HG02642 (cell line): ENCODE measurements around the gene ZNF765.
"Not testable (repeated sequence)": the region's sequence is repeated elsewhere in the genome, so short reads cannot be mapped to it uniquely, and the experiment has no call there.

Experiments used
- ATAC-seq: cut with Tn5 transposase; IDR thresholded peaks from one replicate; pipeline ENCODE4 v1.9.1; 2021; ENCODE audit warnings: mild to moderate bottlenecking; ENCODE audit not compliant: unreplicated experiment, poor library complexity

The ZNF765 gene

GRCh38 chr19:53420520-53421315 is 25.8 kb downstream of the ZNF765 start:
- not testable (repeated sequence) for ATAC-seq

- no peak for ATAC-seq
Measured at GRCh38 chr19:53422551-53422950, 27.6 kb downstream of the ZNF765 start.

- not testable (repeated sequence) for ATAC-seq
Measured at GRCh38 chr19:53423074-53423473, 28.1 kb downstream of the ZNF765 start.

DNA sequence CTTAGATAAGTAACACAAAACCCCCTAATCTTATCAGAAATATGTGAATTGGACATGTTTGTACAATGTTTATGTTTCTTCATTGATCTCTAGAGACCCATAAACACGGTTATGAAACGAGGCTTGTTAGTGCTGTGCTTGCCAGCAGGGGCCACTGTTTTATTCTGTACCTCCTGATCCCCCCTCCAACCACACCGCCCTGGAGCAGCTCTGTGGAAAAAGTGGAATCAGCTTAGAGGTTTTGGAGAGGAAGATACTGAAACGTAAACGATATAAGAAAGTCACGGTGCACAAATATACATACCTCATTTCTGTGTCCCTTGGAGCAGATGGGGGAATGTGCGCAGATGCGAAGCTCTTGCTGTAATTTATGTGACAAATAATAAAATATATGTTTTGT is 28.7 kb downstream of the ZNF765 start:
- not testable (repeated sequence) for ATAC-seq

DNA sequence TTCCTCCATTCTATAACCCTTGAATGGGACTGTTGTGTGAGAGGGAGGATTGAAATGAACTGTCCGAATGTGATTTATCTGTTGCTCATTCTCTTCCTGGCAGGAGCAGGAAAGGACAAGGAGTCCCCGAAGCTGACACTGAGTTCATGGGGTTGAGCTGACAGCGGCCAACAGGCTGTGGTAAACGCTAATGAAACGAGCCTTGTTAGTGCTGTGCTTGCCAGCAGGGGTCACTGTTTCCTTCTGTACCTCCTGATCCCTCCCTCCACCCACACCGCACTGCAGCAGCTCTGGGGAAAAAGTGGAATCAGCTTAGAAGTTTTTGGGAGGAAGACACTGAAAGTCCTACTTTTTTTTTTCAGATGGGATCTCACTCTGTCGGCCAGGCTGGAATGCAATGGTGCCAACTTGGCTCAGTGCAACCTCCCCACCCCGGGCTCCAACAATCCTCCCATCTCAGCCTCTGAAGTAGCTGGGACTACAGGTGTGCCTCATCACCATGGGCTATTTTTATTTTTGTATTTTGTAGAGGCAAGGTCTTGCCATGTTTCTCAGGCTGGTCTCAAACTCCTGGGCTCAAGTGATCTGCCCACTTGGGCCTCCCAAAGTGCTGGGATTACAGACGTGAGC is 30.1 kb downstream of the ZNF765 start:
- ATAC-seq = no peak

GRCh38 chr19:53431399-53432087 is 36.6 kb downstream of the ZNF765 start, which contains the start of gene ZNF761:
TSS of gene ZNF761 (plus strand) at chr19:53431984. CDS start at chr19:53447269, 15,285 bp downstream.
- peak; percentile 98 for ATAC-seq

- peak; percentile 22 for ATAC-seq
Measured at GRCh38 chr19:53432088-53432661, 37.2 kb downstream of the ZNF765 start.

DNA sequence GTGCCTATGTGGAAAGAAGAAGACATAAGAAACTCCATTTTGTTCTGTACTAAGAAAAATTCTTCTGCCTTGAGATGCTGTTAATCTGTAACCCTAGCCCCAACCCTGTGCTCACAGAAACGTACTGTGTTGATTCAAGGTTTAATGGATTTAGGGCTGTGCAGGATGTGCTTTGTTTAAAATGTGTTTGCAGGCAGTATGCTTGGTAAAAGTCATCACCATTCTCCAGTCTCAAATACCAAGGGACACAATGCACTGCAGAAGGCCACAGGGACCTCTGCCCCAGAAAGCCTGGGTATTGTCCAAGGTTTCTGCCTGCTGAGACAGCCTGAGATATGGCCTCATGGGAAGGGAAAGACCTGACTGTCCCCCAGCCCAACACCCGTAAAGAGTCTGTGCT is 48.9 kb downstream of the ZNF765 start:
- ATAC-seq = not testable (repeated sequence)

DNA sequence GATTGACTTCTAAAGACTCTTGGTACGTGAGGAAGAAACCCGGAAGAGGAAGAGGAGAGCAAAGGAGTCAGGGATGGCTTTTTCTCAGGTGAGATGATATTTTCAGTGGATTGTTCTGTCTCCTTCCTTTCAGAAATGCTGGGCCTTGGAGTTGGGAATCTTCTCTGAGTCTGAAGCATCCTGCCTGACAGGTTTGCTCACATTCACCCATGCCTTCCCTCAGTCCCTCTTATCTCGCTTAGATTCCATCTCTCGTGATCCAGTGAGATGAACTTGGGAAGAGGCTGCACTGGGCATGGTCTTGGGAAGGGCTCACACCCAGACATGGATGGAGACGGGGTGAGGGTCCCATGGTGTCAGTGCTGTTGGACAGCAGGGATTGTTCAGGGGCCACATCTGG is 52.2 kb downstream of the ZNF765 start:
- ATAC-seq = not testable (repeated sequence)

DNA sequence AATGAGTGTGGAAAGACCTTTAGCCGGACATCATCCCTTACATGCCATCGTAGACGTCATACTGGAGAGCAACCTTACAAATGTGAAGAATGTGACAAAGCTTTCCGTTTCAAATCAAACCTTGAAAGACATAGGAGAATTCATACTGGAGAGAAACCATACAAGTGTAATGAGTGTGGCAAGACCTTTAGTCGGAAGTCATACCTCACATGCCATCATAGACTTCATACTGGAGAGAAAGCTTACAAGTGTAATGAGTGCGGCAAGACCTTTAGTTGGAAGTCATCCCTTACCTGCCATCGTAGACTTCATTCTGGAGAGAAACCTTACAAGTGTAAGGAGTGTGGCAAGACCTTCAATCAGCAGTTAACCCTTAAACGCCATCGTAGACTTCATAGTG is 60.9 kb downstream of the ZNF765 start:
- no peak for ATAC-seq

DNA sequence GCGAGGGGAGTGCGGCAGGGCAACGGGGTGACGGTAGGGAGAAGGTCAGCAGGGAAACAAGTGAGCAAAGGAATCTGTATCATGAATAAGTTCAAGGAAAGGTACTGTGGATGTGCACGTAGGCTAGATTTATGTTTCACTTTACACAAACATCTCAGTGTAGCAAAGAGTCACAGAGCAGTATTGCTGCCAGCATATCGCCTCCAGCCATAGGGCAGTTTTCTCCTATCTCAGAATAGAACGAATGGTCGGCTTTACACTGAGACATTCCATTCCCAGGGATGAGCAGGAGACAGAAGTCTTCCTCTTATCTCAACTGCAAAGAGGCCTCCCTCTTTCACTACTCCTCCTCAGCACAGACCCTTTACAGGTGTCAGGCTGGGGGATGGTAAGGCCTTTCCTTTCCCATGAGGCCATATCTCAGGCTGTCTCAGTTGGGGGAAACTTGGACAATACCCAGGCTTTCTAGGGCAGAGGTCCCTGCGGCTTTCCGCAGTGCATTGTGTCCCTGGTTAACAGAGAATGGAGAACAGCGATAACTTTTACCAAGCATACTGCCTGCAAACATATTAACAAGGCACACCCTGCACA is 65.3 kb downstream of the ZNF765 start:
- not testable (repeated sequence) for ATAC-seq

DNA sequence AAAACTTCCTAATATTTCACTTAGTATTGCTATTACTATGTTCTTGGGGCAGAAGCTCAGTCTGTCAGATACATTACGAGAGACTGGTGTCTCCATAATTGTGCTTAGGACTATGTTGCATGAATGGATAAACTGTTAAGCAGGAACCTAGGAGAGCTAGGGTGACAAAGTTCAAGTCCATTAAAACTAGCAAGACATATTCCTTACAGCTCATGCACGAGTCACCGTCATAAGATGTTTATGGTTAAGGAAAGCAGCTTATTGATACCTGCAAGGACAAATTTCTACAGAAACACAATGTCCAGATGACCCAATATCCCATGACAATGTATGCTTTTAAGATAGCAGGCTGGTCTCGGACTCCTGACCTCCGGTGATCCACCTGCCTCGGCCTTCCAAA is 66.9 kb downstream of the ZNF765 start:
- no peak for ATAC-seq

- no peak for ATAC-seq
Measured at GRCh38 chr19:53462861-53463260, 67.9 kb downstream of the ZNF765 start.

DNA sequence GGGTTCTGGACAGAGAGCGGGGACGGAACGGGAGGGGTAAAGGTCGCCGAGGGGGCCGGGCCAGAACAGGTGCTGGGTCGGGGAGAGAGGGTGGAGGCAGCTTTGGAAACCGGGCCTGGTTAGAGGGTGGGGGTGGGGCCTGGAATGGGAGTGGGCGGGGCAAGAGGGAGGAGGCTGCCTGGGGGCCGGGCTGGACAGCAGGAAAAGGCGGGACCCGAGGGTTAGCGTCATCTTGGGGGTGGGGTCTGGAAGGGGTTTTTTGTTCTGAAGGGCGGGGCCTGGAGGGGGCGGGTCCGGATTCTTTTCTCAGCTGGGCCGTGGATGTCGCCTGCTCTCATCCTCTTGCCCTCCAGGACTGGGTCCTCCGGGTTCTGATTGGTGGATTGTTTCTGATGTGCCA is 68.3 kb downstream of the ZNF765 start:
- ATAC-seq = no peak

DNA sequence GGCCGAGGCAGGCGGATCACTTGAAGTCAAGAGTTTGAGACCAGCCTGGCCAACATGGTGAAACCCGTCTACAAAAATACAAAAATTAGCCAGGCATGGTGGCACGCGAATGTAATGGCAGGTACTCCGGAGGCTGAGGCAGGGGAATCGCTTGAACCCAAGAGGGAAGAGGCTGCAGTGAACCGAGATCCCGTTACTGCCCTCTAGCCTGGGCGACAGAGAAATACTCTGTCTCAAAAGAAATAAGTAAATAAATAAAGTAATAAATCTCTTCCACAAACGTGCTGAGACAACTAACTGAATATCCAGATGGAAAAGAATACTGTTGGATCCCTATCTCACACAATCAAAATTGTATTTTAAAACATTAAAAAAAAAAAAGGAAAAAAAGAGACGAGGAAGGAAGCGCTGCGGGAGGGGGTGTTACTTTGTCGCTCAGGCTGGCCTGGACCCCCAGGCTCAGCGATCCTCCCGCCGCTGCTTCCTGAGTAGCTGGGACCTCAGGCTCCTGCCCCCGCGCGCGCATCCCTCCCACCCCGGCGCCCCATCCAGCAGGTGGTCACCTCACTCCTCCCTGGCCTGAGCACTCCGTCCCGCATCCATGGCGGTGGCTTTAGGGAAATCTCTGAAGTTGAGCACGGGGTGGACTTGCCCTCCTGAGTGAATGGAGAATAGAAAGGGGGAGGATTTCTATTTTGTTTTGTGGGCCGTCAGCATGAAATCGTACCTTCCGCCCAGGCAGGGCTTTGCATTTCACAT is 72.0 kb downstream of the ZNF765 start:
- no peak for ATAC-seq

DNA sequence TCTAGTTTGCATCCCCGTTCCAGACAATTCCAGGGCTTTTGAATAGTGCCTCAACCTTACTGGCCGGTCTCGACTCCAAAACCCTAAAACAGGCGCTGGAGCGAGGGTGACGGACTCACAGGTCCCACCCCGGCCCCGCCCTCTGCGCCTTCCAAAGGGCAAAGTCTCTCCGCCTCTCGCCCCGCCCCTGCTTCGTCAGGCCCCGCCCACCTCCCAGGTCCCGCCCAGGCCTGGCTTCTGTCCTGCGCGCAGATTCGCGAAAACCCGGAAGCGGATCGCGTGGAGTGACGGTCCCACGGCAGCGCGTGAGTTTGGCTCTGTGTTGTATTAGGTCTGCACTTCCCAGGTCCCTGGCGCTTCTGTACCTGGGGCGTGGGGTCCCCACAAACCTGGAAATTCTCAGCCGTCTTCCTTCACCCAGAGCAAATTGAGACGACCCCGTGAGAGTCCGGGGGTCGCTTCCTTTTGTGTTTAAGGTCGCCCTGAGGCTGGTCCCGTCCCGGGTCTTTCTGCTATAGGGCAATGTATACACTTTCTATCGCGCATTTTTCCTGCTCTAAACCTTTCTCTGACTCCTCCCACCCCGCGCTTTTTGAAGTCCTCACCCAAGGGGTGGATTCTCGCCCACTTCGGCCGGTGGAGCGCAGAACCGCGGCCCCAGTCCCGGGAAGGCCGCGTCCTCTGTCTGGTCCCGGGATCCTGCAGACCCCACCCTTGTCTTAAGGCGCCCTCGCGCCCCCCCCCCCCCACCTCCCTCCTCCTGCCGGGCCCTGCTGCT is 72.7 kb downstream of the ZNF765 start, which contains the start of gene ZNF813:
ZNF813 (plus strand) TSS at position 249 of the 778 bp plus-strand sequence. CDS start 16,090 bp downstream, outside the sequence.
- peak; percentile 96 for ATAC-seq

GRCh38 chr19:53468628-53469027 is 73.7 kb downstream of the ZNF765 start:
- not testable (repeated sequence) for ATAC-seq

DNA sequence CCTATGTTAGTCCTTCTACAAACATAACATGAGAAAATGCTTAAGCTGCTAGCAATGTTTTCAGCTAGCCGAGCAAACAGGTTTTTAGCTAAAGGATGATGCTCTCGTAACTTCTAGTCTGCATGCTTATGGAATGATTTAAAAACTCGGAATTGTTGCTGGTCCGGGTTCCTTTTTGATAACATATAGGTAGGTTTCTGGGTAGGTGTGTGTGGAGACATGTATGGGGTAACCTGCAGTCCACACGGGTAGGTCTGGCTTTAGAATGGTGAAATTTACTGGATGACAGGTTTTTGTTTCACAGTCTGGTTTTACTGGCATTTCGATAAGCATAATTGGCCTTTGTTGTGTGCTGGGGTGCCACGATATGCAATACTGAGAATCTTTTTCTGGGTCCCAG is 77.0 kb downstream of the ZNF765 start:
- ATAC-seq = no peak

DNA sequence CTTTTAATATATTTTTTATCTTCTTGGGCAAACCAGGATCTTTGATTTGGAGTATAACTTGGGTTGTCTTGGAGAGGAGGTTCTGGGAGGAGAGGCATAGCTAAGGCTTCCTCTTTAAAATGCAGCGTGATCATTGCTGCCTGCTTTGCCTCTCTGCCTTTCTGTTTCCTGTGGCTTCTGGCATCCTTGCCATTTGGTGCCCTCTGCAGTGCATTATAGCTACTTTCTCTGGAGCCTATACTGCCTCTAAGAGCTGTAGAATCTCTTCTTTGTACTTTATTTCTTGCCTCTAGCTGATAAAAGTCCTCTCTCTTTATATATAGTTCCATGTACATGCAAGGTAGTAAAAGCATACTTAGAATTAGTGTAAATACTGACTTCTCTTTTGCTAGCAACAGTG is 79.9 kb downstream of the ZNF765 start:
- not testable (repeated sequence) for ATAC-seq
